NCI-H2171 treated with DMSO at 0.1 percent for 48 hours (cell line): ENCODE results near the gene GLRX5.

Experiments
- DNase-seq: peaks from one replicate; lab custom pipeline; 2025; lab: John Stamatoyannopoulos, UW

GLRX5 gene

GRCh38 chr14:95534299-95535225 lies at the start of gene GLRX5:
TSS of gene GLRX5 (plus strand) at chr14:95535050. CDS start at chr14:95535090, 40 bp downstream.
- DNase-seq, result peak; percentile 100

GRCh38 chr14:95485222-95485819 lies 49.5 kb upstream of the GLRX5 start:
- no peak for DNase-seq

- no peak for DNase-seq
Observed at GRCh38 chr14:95486875-95487668, 47.8 kb upstream of the GLRX5 start.

GRCh38 chr14:95487669-95488084 lies 47.2 kb upstream of the GLRX5 start:
- no peak for DNase-seq

DNA sequence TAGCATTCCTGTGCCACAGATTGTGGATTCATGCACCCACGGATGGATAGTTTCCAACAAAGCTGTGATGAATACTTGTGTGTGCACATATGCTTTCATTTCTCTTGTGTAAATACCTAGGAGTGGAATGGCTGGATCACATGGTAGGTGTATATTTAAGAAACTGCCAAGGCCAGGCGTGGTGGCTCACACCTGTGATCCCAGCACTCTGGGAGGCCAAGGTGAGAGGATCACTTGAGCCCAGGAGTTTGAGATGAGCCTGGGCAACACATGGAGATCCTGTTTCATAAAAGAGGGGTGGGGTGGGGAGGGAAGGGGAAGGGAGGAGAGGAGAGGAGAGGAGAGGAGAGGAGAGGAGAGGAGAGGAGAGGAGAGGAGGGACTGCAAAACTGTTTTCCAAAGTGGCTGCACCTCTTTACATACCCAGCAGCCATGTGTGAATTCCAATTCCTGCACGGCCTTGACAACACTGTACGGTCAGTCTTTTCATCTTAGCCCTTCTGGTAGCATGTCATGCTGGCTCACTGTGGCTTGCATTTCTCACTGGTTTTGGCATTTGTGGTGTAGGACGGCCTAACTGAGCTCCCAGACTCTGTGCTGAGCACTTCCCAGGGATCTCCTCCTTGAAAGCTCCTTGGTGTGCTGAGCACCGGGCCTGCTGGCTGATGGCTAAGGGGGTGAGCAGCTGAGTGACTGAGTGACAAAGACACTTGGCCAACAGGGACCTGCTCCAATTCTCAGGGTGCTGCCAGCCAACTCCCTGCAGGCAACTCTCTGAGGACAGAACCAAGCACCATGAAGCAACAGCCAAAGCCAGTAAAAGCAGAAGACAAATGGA lies 46.3 kb upstream of the GLRX5 start:
- no peak for DNase-seq

- no peak for DNase-seq
Observed at GRCh38 chr14:95489214-95490137, 45.4 kb upstream of the GLRX5 start.

DNA sequence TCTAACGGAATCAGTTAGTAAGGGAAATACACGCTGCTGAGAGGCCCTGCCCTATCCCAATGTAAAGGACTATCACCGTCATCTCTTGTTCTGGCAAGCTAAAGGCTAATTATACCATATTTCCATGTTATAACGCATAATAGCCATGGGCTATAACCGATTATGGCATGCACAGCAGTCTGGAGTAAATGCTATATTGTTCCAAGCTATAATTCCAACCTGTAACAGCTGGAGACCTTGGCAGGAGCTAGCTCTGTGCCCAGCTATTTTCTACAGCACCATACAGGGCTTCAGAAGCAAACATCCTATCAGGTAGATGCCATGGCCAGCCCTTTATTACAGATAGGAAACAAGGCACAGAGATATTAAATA lies 44.7 kb upstream of the GLRX5 start:
- DNase-seq, result no peak

- DNase-seq, result no peak
Observed at GRCh38 chr14:95490727-95491451, 44.0 kb upstream of the GLRX5 start.

DNA sequence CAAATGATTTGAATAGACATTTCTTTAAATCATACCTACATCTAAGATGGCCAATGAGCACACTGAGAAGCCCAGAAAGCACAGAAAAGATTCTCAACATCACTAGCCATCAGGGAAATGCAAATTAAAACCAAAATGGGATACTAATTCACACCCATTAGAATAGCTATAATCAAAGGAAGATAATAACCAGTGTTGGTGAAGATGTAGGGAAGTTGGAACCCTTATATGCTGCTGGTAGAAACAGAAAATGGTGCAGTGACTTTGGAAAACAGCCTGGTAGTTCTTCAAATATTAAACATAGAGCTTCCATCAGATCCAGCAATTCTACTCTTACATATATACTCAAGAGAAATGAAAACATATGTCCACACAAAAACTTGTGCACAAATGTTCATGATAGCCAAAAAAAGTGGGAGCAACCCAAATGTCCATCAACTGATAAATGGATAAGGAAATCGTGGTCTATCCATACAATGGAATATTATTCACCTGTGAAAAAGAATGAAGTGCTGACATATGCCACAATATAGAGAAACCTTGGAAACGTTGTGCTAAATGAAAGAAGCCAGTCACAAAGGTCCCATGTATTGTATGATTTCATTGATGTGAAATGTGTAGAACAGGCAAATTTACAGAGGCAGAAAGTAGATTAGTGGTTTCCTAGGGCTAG lies 42.8 kb upstream of the GLRX5 start:
- no peak for DNase-seq

GRCh38 chr14:95493503-95493902 lies 41.3 kb upstream of the GLRX5 start:
- no peak for DNase-seq

GRCh38 chr14:95493976-95494375 lies 40.9 kb upstream of the GLRX5 start:
- no peak for DNase-seq

- no peak for DNase-seq
Observed at GRCh38 chr14:95494456-95494855, 40.4 kb upstream of the GLRX5 start.

DNA sequence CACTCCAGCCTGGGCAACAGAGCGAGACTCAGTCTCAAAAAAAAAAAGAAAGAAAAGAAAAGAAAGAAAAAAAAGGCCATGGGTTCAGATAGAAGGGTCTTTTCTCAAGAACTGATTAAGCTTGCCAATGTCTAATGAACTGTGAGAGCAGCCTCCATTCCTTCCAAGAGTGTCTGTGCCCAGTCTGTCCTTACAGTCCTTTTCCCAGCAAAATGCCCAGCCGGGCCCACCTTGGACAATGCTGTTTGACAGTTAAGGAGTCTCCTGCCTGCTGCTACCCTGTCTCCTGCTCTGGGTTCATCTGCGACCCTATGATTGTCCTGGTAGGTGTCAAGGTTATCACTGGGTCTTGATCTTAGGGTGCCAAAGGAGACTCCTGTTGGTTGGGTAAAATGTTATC lies 39.8 kb upstream of the GLRX5 start:
- no peak for DNase-seq

- DNase-seq, result no peak
Observed at GRCh38 chr14:95495538-95496025, 39.3 kb upstream of the GLRX5 start.

DNA sequence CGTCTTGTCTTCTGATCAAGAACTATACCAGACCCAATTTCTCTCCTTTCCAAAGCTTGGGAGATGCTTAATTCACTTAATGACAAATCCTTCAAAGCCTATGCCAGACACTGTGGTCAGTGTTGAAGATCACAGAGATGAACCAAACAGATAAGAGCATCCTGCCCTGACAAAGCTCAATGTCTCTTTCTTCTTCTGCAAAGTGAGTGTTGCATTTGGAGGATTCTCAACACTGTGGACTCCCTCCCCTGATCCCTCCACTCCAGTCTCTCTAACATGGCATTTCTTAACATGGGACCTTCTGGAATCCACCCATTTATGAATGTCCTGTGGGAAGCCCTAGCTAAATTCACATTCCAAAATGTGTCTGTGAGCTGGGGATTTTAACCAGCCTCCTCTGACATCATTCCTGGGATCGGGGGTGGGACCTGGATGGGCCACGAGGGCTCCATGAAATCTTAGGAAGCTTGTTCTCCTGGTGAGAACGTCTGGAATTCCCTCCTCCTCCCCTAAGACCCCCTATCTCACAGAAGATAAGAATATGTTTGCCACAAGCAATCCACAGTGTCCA lies 38.7 kb upstream of the GLRX5 start:
- DNase-seq, result no peak

DNA sequence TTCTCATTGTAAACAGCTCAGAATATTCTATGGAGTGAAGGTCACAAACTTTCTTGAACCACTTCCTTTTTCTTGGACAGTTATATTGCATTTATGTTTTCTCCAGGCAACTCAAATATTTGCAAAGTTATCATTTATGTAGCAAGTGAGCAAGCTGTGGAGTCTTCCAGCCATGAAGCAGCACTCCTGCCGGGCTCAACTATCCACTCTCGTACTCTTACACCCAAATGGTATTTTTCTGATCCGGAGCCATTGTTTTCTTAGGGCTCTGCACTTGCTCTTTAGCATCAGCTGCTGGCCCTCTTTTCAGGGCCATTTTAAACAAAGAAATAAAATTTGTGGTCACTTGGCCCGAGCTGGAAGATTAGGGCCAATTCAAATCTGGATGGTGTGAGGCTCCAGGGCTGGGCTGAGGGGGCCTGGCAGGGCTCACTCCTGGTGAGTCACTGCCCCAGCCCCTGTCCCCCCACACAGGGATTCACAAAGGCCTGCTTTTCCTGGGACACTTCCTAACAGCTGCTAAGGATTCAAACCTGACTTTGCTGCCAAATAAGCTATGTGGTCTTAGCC lies 38.1 kb upstream of the GLRX5 start:
- DNase-seq, result no peak

GRCh38 chr14:95497561-95498011 lies 37.3 kb upstream of the GLRX5 start:
- DNase-seq, result peak; percentile 47

DNA sequence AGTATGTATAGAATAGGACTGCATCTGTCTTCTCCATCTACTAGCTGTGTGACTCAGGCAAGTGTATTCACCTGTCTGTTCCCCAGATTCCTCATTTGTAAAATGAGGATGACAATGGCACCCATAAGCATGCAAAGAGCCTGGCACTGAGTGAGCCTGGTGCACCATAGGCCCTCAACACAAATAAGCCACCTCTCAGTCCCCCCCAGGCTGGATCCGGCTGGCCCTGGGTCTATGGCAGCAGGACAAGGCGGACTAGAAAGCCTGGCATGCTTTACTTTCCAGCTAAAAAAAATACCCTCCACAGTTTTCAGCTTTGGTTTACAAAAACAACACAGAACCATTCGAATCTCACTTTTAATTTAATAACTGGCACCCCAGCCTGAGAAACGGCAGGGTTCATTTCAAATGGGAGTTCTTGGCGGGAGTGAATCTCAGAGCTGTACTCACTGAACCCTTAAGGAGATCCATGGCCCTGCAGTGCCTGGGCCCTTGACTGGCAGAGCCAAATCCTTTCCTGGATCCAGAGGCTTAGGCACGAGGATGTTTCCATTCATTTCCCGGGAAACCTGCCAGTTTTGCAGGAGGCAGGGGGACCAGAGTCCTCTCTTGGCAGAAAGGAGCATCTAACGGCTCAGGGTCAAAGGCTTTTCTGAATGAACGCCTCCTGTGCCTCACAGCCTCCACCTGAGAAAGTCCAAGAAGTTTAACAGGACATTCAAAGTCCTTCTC lies 36.1 kb upstream of the GLRX5 start:
- DNase-seq, result no peak
